Karpas-422 (cell line): ENCODE data around the gene ZNF723. TPM values are rescaled to one million over a fixed set of nuclear protein-coding genes. Genes with fewer than 3 reads are reported as not detected.
"Not testable (repeated sequence)": the region's sequence is repeated elsewhere in the genome, so short reads cannot be mapped to it uniquely, and the experiment has no call there.

Experiments
- DNase-seq: peaks from one replicate; pipeline ENCODE4 v3.0.0-alpha.2; 2015
- H2AFZ ChIP-seq: fragments of 200-600 bp; sonication (generic); 2 replicates; pipeline ENCODE4 v1.6.1; 2014; ENCODE audit warnings: antibody characterized with exemption, low read length, mixed read lengths
- H3K27ac ChIP-seq: fragments of 200-600 bp; sonication (generic); 2 replicates; pipeline ENCODE4 v1.5.1; 2014; ENCODE audit warnings: mild to moderate bottlenecking, low read length, moderate library complexity
- H3K27me3 ChIP-seq: fragments of 200-600 bp; sonication (generic); 2 replicates; pipeline ENCODE4 v1.6.1; 2014; ENCODE audit warnings: low read length, mixed read lengths
- H3K36me3 ChIP-seq: fragments of 200-600 bp; sonication (generic); 2 replicates; pipeline ENCODE4 v1.6.1; 2014; ENCODE audit warnings: low read length, mixed read lengths; ENCODE audit not compliant: insufficient read depth
- H3K4me1 ChIP-seq: fragments of 200-600 bp; sonication (generic); 2 replicates; pipeline ENCODE4 v1.6.1; 2014; ENCODE audit warnings: mild to moderate bottlenecking, low read length, mixed read lengths
- H3K4me2 ChIP-seq: fragments of 200-600 bp; sonication (generic); 2 replicates; pipeline ENCODE4 v1.6.1; 2014; ENCODE audit warnings: low read length, low read depth, mild to moderate bottlenecking; ENCODE audit not compliant: poor library complexity, severe bottlenecking
- H3K4me3 ChIP-seq: fragments of 200-600 bp; sonication (generic); 2 replicates; pipeline ENCODE4 v1.5.1; 2014; ENCODE audit warnings: mild to moderate bottlenecking, antibody characterized with exemption, low read length, mixed read lengths
- H3K79me2 ChIP-seq: fragments of 200-600 bp; sonication (generic); 2 replicates; pipeline ENCODE4 v1.6.1; 2014; ENCODE audit warnings: mild to moderate bottlenecking, low read length, mixed read lengths
- H3K9ac ChIP-seq: fragments of 200-600 bp; sonication (generic); 2 replicates; pipeline ENCODE4 v1.6.0; 2014; ENCODE audit warnings: low read length
- H3K9me2 ChIP-seq: fragments of 200-600 bp; sonication (generic), shearing (Covaris generic); replicated peaks from 2 replicates; pipeline ENCODE4 v1.6.0; 2014; ENCODE audit warnings: mild to moderate bottlenecking, low read length, moderate library complexity; ENCODE audit not compliant: insufficient read depth
- H3K9me3 ChIP-seq: fragments of 300-700, 200-600 bp; sonication (generic); 2 replicates; pipeline ENCODE4 v1.6.1; 2014; ENCODE audit warnings: low read length, mixed read lengths
- H4K20me1 ChIP-seq: fragments of 200-600 bp; sonication (generic); 2 replicates; pipeline ENCODE4 v1.6.1; 2014; ENCODE audit warnings: mild to moderate bottlenecking, antibody characterized with exemption, low read length, low read depth; ENCODE audit not compliant: insufficient read depth
- total RNA-seq: library from RNA; depleted of rRNA; stranded (reverse); fragments of >200 nt; shearing (Covaris generic); gene quantifications from 2 replicates; pipeline ENCODE4 v1.2.3, GENCODE V29; 2014; ENCODE audit warnings: low replicate concordance; rRNA removed

The ZNF723 gene
- not detected in 2 replicates for total RNA-seq

DNA sequence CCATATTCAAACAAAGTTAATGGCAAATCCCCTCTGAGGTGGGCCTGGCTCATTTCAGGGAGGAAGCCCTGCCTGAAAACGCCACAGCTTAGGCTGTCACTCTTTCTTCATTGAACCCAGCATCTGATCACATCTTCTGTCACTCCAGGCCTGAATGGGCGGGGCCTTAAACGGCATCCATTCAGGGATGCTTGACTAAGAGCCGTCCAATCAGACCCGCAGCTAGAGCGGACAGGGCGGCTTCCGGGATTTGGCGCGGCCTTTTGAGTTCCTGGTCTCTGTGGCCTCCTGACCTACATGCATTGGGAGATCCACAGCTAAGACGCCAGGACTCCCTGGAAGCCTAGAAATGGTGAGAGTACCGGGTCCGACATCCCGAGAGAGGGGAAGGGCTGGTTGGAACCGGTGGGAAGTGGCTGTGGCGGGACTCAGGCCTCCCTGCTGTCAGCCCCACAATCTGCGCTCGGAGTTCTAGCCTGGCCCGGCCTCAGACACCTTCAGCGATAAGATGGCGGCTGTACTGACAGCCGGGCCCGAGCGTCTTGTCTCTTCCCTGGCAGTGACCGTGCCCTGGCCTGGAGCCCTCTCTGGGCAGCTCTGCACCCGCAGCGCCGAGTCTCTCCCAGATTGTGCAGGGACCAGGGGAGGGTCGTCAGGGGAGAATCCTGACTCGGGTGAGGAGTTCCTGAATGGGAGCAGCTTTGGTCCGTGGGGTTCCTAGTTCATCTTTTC is at the start of gene ZNF723:
TSS of gene ZNF723 (plus strand) at position 261 of the 732 bp plus-strand sequence. CDS start at position 350, 89 bp downstream.
- H3K9ac ChIP-seq, result no peak within 1 kb of the TSS
- H3K79me2 ChIP-seq, result no peaks in the 10 kb centered on the region
- H3K9me2 ChIP-seq, result no peaks in the 10 kb centered on the region
- no peak within 1 kb of the TSS for H3K4me3 ChIP-seq
- no peak within 1 kb of the TSS for H3K4me2 ChIP-seq
- no peak within 1 kb of the TSS for H3K27ac ChIP-seq
- no peaks in the 10 kb centered on the region for H4K20me1 ChIP-seq
- DNase-seq, result no peak
- no peaks in the 10 kb centered on the region for H3K36me3 ChIP-seq
- H2AFZ ChIP-seq, result no peak within 1 kb of the TSS
- H3K27me3 ChIP-seq, result no peaks in the 10 kb centered on the region
- no peaks in the 10 kb centered on the region for H3K4me1 ChIP-seq
- H3K9me3 ChIP-seq, result peaks cover 26% of the 10 kb centered on the region

- no peak for DNase-seq
- Histone ChIP-seq H3K36me3 (no peaks in the 10 kb centered on the region), H3K9me2 (no peaks in the 10 kb centered on the region), H3K27ac (no peak within 1 kb of the TSS), H3K4me1 (no peaks in the 10 kb centered on the region), H4K20me1 (no peaks in the 10 kb centered on the region), H3K79me2 (no peaks in the 10 kb centered on the region), H3K27me3 (no peaks in the 10 kb centered on the region), H3K4me3 (no peak within 1 kb of the TSS), H3K9ac (no peak within 1 kb of the TSS), H3K9me3 (no peaks in the 10 kb centered on the region; the same call in 1 of the 2 replicates), H3K4me2 (no peak within 1 kb of the TSS), H2AFZ (no peak within 1 kb of the TSS)
These were observed 48.3 kb upstream of the ZNF723 start, which contains the start of gene ZNF99 for GRCh38 chr19:22783651-22784410. TSS of gene ZNF99 (minus strand) at chr19:22784151. CDS start at chr19:22784016, 135 bp downstream.

DNA sequence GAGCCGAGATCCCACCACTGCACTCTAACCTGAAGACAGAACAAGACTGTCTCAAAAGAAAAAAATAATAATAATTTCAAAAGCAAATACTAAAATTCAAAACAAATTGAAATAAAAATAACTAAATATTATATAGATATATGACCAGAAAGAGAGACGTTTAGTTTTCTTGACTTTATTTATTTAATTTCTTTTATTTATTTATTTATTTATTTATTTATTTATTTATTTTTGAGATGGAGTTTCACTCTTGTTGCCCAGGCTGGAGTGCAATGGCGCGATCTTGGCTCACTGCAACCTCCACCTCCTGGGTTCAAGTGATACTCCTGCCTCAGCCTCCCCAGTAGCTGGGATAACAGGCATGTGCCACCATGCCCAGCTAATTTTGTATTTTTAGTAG is 39.2 kb upstream of the ZNF723 start:
- H3K27ac ChIP-seq, DNase-seq, H3K4me1 ChIP-seq, H3K79me2 ChIP-seq, H3K36me3 ChIP-seq, H2AFZ ChIP-seq, H3K4me2 ChIP-seq, H3K4me3 ChIP-seq, H4K20me1 ChIP-seq, H3K9me2 ChIP-seq, H3K9me3 ChIP-seq, H3K9ac ChIP-seq, H3K27me3 ChIP-seq: not testable (repeated sequence)

DNA sequence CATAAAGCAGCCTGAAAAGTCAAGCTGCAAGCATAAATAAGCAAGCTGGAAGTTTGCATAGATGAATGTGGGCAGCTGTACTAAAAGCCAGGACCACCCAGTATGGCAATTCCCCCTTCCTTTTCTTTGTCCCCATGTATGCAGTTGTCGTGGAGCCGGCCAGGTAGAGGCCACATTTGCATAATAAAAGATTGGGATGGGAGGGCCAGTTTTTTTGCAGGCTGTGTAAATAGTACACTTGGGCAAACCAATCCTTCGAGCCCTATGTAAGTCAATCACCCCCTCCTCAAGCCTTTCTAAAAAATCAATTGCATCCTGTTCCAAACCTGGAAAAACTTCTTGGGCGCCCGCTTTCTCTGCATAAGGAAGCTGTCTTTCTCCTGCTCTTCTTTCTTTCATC is 35.1 kb upstream of the ZNF723 start:
- no peak for DNase-seq
- Histone ChIP-seq H3K4me2 (no peak overlapping the region), H3K9ac (no peak overlapping the region), H3K4me1 (no peaks in the 10 kb centered on the region), H4K20me1 (no peaks in the 10 kb centered on the region), H3K9me3 (peaks cover 18% of the 10 kb centered on the region), H3K79me2 (no peaks in the 10 kb centered on the region), H3K27ac (no peak overlapping the region), H2AFZ (no peak overlapping the region), H3K36me3 (no peaks in the 10 kb centered on the region), H3K9me2 (no peaks in the 10 kb centered on the region), H3K27me3 (no peaks in the 10 kb centered on the region), H3K4me3 (no peak overlapping the region)

DNA sequence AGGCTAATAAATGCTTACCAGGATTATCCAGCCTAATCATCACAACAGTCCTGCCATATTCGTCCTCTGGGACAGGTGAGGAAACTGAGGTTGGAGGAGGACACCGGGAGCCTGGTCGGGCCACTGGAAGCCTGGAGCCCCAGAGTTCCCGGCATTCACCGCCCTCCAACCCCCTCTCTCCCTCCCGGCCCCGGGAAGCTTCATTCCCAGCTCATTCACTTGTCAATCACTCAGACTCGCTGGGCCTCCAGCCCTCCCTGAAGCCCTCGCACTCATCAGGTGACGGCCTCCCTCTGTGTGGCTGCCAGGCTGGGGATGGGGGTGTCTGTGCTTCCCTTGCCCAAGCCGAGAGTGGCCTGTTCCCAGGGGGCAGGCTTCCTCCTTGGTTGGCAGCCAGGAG is 25.7 kb upstream of the ZNF723 start:
- Histone ChIP-seq H3K79me2 (no peaks in the 10 kb centered on the region), H4K20me1 (no peaks in the 10 kb centered on the region), H3K4me1 (no peaks in the 10 kb centered on the region), H3K9ac (no peak overlapping the region), H3K9me3 (peaks cover 31% of the 10 kb centered on the region), H3K9me2 (no peaks in the 10 kb centered on the region), H3K36me3 (no peaks in the 10 kb centered on the region), H3K4me2 (no peak overlapping the region), H2AFZ (no peak overlapping the region), H3K27me3 (no peaks in the 10 kb centered on the region), H3K27ac (no peak overlapping the region), H3K4me3 (no peak overlapping the region)
- no peak for DNase-seq

- no peak for DNase-seq
- no peak overlapping the region for H3K27ac ChIP-seq
- H2AFZ ChIP-seq, result no peak overlapping the region
- H3K4me1 ChIP-seq, result no peaks in the 10 kb centered on the region
- no peaks in the 10 kb centered on the region for H3K27me3 ChIP-seq
- no peaks in the 10 kb centered on the region for H3K9me2 ChIP-seq
- H3K36me3 ChIP-seq, result no peaks in the 10 kb centered on the region
- H3K9ac ChIP-seq, result no peak overlapping the region
- H3K4me3 ChIP-seq, result no peak overlapping the region
- H3K4me2 ChIP-seq, result no peak overlapping the region
- no peaks in the 10 kb centered on the region for H4K20me1 ChIP-seq
- no peaks in the 10 kb centered on the region for H3K79me2 ChIP-seq
- H3K9me3 ChIP-seq, result peaks cover 25% of the 10 kb centered on the region
These were observed 24.8 kb upstream of the ZNF723 start for GRCh38 chr19:22807061-22807835.

- Histone ChIP-seq H4K20me1 (no peaks in the 10 kb centered on the region), H3K4me3 (no peak overlapping the region), H3K9me3 (peaks cover 71% of the 10 kb centered on the region), H3K27ac (no peak overlapping the region), H2AFZ (no peak overlapping the region), H3K79me2 (no peaks in the 10 kb centered on the region), H3K9ac (no peak overlapping the region), H3K4me2 (no peak overlapping the region), H3K4me1 (no peaks in the 10 kb centered on the region), H3K36me3 (no peaks in the 10 kb centered on the region), H3K27me3 (no peaks in the 10 kb centered on the region), H3K9me2 (no peaks in the 10 kb centered on the region)
- no peak for DNase-seq
These were observed 18.0 kb upstream of the ZNF723 start for GRCh38 chr19:22814124-22814523.

DNA sequence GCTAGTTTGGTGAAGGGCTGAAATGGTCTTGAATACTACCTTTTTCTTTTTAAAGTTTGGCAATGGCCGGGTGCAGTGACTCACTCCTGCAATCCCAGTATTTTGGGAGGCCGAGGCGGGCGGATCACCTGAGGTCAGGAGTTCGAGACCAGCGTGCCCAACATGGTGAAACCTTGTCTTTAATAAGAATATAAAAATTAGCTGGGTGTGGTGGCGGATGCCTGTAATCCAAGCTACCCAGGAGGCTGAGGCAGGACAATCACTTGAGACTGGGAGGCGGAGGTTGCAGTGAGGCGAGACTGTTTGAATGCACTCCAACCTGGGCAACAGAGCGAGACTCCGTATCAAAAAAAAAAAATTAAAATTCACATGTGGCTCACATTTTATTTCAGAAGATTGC is 880 bp upstream of the ZNF723 start:
- Histone ChIP-seq H2AFZ (no peak overlapping the region), H3K36me3 (no peaks in the 10 kb centered on the region), H3K4me1 (no peaks in the 10 kb centered on the region), H3K4me2 (no peak overlapping the region), H3K4me3 (no peak overlapping the region), H3K9ac (no peak overlapping the region), H3K9me2 (no peaks in the 10 kb centered on the region), H3K27ac (no peak overlapping the region), H3K9me3 (peaks cover 29% of the 10 kb centered on the region), H3K79me2 (no peaks in the 10 kb centered on the region), H4K20me1 (no peaks in the 10 kb centered on the region), H3K27me3 (no peaks in the 10 kb centered on the region)
- no peak for DNase-seq
